NOMO-1 (cell line): ENCODE data around the gene SIPA1.

Experiments used
- DNase-seq, 2 experiments: peaks; one replicate each; lab custom pipeline; 2025; ENCODE audit not compliant: unreplicated experiment in 2 of 2; lab: John Stamatoyannopoulos, UW

The SIPA1 gene

GRCh38 chr11:65642014-65642671, 4.2 kb downstream of the SIPA1 start:
- no peak for DNase-seq

GRCh38 chr11:65643971-65644370, 6.1 kb downstream of the SIPA1 start:
- DNase-seq, result no peak

- no peak for DNase-seq
Observed at GRCh38 chr11:65644837-65645236, 6.9 kb downstream of the SIPA1 start.

GRCh38 chr11:65645710-65646109, 7.8 kb downstream of the SIPA1 start:
- DNase-seq, result no peak

- DNase-seq, result no peak
Observed at GRCh38 chr11:65646288-65646957, 8.5 kb downstream of the SIPA1 start.

GRCh38 chr11:65646958-65647701, 9.2 kb downstream of the SIPA1 start:
- DNase-seq, result no peak

- DNase-seq, result no peak
Observed at GRCh38 chr11:65648997-65649493, 11.1 kb downstream of the SIPA1 start.

- no peak for DNase-seq
Observed at GRCh38 chr11:65649656-65650546, 12.0 kb downstream of the SIPA1 start.

- no peak for DNase-seq
Observed at GRCh38 chr11:65650547-65651338, 12.8 kb downstream of the SIPA1 start.

GRCh38 chr11:65651339-65651588, 13.4 kb downstream of the SIPA1 start:
- no peak for DNase-seq

- no peak for DNase-seq
Observed at GRCh38 chr11:65651589-65652510, 13.9 kb downstream of the SIPA1 start.

GRCh38 chr11:65652511-65653228, 14.8 kb downstream of the SIPA1 start:
- DNase-seq, result peak; percentile 89 to 95

GRCh38 chr11:65653229-65654225, 15.6 kb downstream of the SIPA1 start:
- DNase-seq, result no peak

GRCh38 chr11:65654375-65655349, 16.8 kb downstream of the SIPA1 start:
- DNase-seq, result no peak

GRCh38 chr11:65655570-65656332, 17.9 kb downstream of the SIPA1 start:
- DNase-seq, result no peak
